Measurements from ENCODE around the gene SHISAL2A.

DNA sequence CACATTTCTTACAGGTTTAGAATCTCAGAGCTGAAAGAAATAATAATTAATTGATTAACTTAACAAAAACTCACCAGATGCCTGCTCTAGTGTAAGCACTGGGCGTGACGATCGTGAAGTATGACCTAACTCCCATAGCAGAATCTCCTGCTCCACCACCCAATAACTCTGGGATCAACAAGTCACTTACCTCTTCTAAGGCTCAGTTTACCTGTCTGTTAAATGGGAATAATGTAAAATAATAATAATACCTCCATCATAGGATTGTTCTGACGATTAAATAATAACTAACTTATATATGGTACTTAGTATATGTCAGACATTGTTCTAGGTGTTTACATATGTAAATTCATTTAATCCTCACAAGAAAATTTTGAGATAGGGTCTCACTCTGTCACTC, 40.5 kb downstream of the SHISAL2A start:
- TF ChIP-seq, protein P1, sequence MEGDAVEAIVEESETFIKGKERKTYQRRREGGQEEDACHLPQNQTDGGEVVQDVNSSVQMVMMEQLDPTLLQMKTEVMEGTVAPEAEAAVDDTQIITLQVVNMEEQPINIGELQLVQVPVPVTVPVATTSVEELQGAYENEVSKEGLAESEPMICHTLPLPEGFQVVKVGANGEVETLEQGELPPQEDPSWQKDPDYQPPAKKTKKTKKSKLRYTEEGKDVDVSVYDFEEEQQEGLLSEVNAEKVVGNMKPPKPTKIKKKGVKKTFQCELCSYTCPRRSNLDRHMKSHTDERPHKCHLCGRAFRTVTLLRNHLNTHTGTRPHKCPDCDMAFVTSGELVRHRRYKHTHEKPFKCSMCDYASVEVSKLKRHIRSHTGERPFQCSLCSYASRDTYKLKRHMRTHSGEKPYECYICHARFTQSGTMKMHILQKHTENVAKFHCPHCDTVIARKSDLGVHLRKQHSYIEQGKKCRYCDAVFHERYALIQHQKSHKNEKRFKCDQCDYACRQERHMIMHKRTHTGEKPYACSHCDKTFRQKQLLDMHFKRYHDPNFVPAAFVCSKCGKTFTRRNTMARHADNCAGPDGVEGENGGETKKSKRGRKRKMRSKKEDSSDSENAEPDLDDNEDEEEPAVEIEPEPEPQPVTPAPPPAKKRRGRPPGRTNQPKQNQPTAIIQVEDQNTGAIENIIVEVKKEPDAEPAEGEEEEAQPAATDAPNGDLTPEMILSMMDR (IDR thresholded peaks at IDR 0.05), result no peak
- no peak for TF ChIP-seq POLR2A (IDR thresholded peaks at IDR 0.05)
